Type B pancreatic cell (in vitro differentiated cells): ENCODE data around the gene FBXO15. TPM values are rescaled to one million over a fixed set of nuclear protein-coding genes. Genes with fewer than 3 reads are reported as not detected.

Source experiments
- DNase-seq: peaks from one replicate; pipeline ENCODE4 v3.0.0; 2021; ENCODE audit warnings: mixed read lengths; ENCODE audit not compliant: unreplicated experiment; ENCODE audit errors: extremely low spot score
- H3K27ac Mint-ChIP-seq: 2 replicates; pipeline ENCODE4 v1.8.0; 2021; ENCODE audit warnings: mild to moderate bottlenecking, mixed read lengths
- H3K27me3 Mint-ChIP-seq: 2 replicates; pipeline ENCODE4 v1.8.0; 2021; ENCODE audit warnings: mixed read lengths
- H3K36me3 Mint-ChIP-seq: 2 replicates; pipeline ENCODE4 v1.8.0; 2021; ENCODE audit warnings: mixed read lengths
- H3K4me1 Mint-ChIP-seq: one replicate; pipeline ENCODE4 v1.8.0; 2021; ENCODE audit warnings: mixed read lengths; ENCODE audit not compliant: unreplicated experiment
- H3K4me3 Mint-ChIP-seq: 2 replicates; pipeline ENCODE4 v1.8.0; 2021; ENCODE audit warnings: mild to moderate bottlenecking, mixed read lengths
- H3K9me3 Mint-ChIP-seq: 2 replicates; pipeline ENCODE4 v1.8.0; 2021; ENCODE audit warnings: mixed read lengths
- CTCF ChIP-seq: fragments of 200-600 bp; sonication (generic); conservative IDR thresholded peaks from 2 replicates; pipeline ENCODE4 v1.5.0; 2021; ENCODE audit warnings: antibody characterized with exemption, mild to moderate bottlenecking
- total RNA-seq: library from RNA; stranded (reverse); gene quantifications from 2 replicates; pipeline ENCODE4 v1.2.1, GENCODE V29; 2021; ENCODE audit warnings: low replicate concordance

FBXO15 gene
- total RNA-seq, 1 donor from 2014 or later = 4.7 TPM

- no peaks in the 10 kb centered on the region for H3K36me3 Mint-ChIP-seq
- H3K27me3 Mint-ChIP-seq = peaks cover 3% of the 10 kb centered on the region
- no peak overlapping the region for H3K4me3 Mint-ChIP-seq
- no peak for DNase-seq
- H3K9me3 Mint-ChIP-seq = no peaks in the 10 kb centered on the region
- peaks cover 16% of the 10 kb centered on the region for H3K4me1 Mint-ChIP-seq
- no peak for TF ChIP-seq CTCF
- no peak overlapping the region for H3K27ac Mint-ChIP-seq
Measured at GRCh38 chr18:74186661-74187060, 39.0 kb upstream of the FBXO15 start.

- Mint-ChIP-seq H3K4me3 (no peak overlapping the region), H3K27ac (no peak overlapping the region), H3K4me1 (peaks cover 16% of the 10 kb centered on the region), H3K36me3 (no peaks in the 10 kb centered on the region), H3K27me3 (peaks cover 3% of the 10 kb centered on the region), H3K9me3 (no peaks in the 10 kb centered on the region)
- TF ChIP-seq CTCF = no peak
- no peak for DNase-seq
Measured at GRCh38 chr18:74185860-74186259, 38.2 kb upstream of the FBXO15 start.

GRCh38 chr18:74184875-74185274 is 37.2 kb upstream of the FBXO15 start:
- H3K27ac Mint-ChIP-seq = no peak overlapping the region

GRCh38 chr18:74183130-74183529 is 35.5 kb upstream of the FBXO15 start:
- Mint-ChIP-seq H3K27me3 (peaks cover 5% of the 10 kb centered on the region), H3K9me3 (no peaks in the 10 kb centered on the region), H3K36me3 (no peaks in the 10 kb centered on the region), H3K4me3 (no peak overlapping the region), H3K27ac (no peak overlapping the region), H3K4me1 (peaks cover 4% of the 10 kb centered on the region)
- no peak for DNase-seq
- TF ChIP-seq CTCF = no peak

More at GRCh38 chr18:74184875-74185274, 37.2 kb upstream of the FBXO15 start:
- peaks cover 3% of the 10 kb centered on the region for H3K27me3 Mint-ChIP-seq
- H3K4me1 Mint-ChIP-seq = peaks cover 9% of the 10 kb centered on the region
- H3K4me3 Mint-ChIP-seq = no peak overlapping the region
- H3K9me3 Mint-ChIP-seq = no peaks in the 10 kb centered on the region
- no peak for DNase-seq
- no peaks in the 10 kb centered on the region for H3K36me3 Mint-ChIP-seq
- TF ChIP-seq CTCF = no peak

GRCh38 chr18:74182335-74182734 is 34.7 kb upstream of the FBXO15 start:
- H3K27me3 Mint-ChIP-seq = peaks cover 6% of the 10 kb centered on the region
- peaks cover 4% of the 10 kb centered on the region for H3K4me1 Mint-ChIP-seq
- DNase-seq = no peak
- no peak overlapping the region for H3K27ac Mint-ChIP-seq
- H3K9me3 Mint-ChIP-seq = no peaks in the 10 kb centered on the region
- no peak for TF ChIP-seq CTCF
- H3K4me3 Mint-ChIP-seq = no peak overlapping the region
- no peaks in the 10 kb centered on the region for H3K36me3 Mint-ChIP-seq

- H3K27ac Mint-ChIP-seq = no peak overlapping the region
- H3K9me3 Mint-ChIP-seq = no peaks in the 10 kb centered on the region
- peaks cover 4% of the 10 kb centered on the region for H3K4me1 Mint-ChIP-seq
- no peak overlapping the region for H3K4me3 Mint-ChIP-seq
- no peak for DNase-seq
- TF ChIP-seq CTCF = no peak
- H3K36me3 Mint-ChIP-seq = no peaks in the 10 kb centered on the region
- H3K27me3 Mint-ChIP-seq = peaks cover 20% of the 10 kb centered on the region
Measured at GRCh38 chr18:74179623-74180199, 32.1 kb upstream of the FBXO15 start.
